Esophagus muscularis mucosa (tissue), 3 donors: ENCODE measurements around the gene ARID1B.

Experiments
- CTCF ChIP-seq, 3 experiments: fragments of 200-600 bp in 2 of 3; fragments of 450-650 bp in 1 of 3; sonication (generic) in 2 of 3; IDR thresholded peaks; one replicate each; pipeline ENCODE4 v1.5.1; 2017 to 2019; ENCODE audit warnings: antibody characterized with exemption in 3 of 3, mild to moderate bottlenecking in 2 of 3, moderate library complexity in 1 of 3
- POLR2A ChIP-seq: fragments of 450-650 bp; IDR thresholded peaks from one replicate; pipeline ENCODE4 v1.6.1; 2017; ENCODE audit warnings: antibody characterized with exemption, moderate library complexity, mild to moderate bottlenecking, low read depth
- POLR2AphosphoS5 ChIP-seq, 2 donors: sonication (generic); formaldehyde crosslinking; IDR thresholded peaks; one replicate each; pipeline ENCODE4 v1.6.1; 2017; ENCODE audit warnings: antibody characterized with exemption in 2 of 2

GRCh38 chr6:156757849-156758248, 19.3 kb upstream of the ARID1B start:
- TF ChIP-seq CTCF (IDR thresholded peaks at IDR 0.05), result no peak
- TF ChIP-seq POLR2AphosphoS5 (IDR thresholded peaks at IDR 0.05), result no peak
- TF ChIP-seq POLR2A, result no peak
